NCI-H2081 treated with DMSO at 0.1 percent for 48 hours (cell line): ENCODE measurements around the gene HSPBAP1.
"Not testable (repeated sequence)": the region's sequence is repeated elsewhere in the genome, so short reads cannot be mapped to it uniquely, and the experiment has no call there.

Experiments
- DNase-seq: peaks from one replicate; lab custom pipeline; 2025; lab: John Stamatoyannopoulos, UW

Gene HSPBAP1

GRCh38 chr3:122739172-122739571 is 54.5 kb downstream of the HSPBAP1 start:
- DNase-seq, result no peak

DNA sequence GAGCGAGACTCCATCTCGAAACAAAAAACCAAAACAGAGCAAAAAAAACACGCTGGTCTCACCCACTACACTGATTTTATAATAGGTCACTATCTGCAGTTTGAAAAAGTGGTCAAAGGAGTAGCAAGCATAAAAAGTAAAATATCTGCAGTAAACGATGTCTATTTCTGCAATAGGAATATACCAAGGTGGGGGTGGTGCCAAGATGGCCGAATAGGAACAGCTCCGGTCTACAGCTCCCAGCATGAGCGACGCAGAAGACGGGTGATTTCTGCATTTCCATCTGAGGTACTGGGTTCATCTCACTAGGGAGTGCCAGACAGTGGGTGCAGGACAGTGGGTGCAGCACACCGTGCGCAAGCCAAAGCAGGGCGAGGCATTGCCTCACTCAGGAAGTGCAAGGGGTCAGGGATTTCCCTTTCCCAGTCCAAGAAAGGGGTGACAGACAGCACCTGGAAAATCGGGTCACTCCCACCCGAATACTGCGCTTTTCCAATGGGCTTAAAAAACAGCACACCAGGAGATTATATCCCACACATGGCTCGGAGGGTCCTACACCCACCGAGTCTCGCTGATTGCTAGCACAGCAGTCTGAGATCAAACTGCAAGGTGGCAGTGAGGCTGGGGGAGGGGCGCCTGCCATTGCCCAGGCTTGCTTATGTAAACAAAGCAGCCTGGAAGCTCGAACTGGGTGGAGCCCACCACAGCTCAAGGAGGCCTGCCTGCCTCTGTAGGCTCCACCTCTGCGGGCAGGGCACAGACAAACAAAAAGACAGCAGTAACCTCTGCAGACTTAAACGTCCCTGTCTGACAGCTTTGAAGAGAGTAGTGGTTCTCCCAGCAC is 60.7 kb downstream of the HSPBAP1 start:
- DNase-seq, result not testable (repeated sequence)

- no peak for DNase-seq
Measured at GRCh38 chr3:122730240-122730639, 63.4 kb downstream of the HSPBAP1 start.

- no peak for DNase-seq
Measured at GRCh38 chr3:122728756-122729514, 64.7 kb downstream of the HSPBAP1 start.

DNA sequence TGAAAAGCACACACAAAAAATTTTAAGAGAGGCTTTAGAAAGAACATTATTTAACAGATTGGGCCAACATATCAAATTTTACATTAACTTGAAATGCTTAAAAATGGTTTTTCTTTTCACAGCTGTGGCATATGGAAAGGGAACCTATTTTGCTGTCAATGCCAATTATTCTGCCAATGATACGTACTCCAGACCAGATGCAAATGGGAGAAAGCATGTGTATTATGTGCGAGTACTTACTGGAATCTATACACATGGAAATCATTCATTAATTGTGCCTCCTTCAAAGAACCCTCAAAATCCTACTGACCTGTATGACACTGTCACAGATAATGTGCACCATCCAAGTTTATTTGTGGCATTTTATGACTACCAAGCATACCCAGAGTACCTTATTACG is 65.4 kb downstream of the HSPBAP1 start:
- no peak for DNase-seq

- DNase-seq, result no peak
Measured at GRCh38 chr3:122727766-122728165, 65.9 kb downstream of the HSPBAP1 start.

DNA sequence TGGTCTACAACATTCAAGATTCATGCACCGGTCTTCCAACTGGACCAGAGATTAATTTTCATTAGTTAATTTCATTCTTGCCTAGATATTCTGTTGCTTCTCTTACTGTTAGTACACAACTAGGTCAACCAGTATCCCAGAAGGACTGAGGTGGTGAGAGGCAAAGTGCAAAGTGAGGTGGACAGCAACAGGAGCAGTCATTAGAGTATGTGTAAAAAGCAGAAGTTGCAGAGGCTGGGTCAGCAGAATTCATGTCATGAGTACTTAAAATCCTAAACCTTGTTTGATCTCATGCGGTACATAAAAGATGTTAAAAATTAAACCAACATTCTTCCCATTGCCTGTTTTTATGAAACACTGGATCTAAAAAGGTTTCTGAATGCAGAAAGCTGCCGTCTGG is 66.3 kb downstream of the HSPBAP1 start:
- DNase-seq, result no peak

DNA sequence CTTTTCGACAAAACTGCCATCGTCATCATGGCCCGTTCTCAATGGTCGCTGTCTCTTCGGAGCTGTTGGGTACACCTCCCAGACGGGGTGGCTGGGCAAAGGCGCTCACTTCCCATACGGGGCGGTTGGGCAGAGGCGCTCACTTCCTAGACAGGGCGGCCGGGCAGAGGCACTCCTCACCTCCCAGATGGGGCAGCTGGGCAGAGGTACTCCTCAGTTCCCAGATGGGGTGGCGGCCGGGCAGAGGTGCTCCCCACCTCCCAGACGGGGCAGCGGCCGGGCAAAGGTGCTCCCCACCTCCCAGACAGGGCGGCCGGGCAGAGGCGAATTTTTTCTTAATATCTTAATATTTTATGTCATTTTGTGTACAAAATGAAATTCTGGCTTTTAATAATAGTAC is 68.5 kb downstream of the HSPBAP1 start:
- no peak for DNase-seq

DNA sequence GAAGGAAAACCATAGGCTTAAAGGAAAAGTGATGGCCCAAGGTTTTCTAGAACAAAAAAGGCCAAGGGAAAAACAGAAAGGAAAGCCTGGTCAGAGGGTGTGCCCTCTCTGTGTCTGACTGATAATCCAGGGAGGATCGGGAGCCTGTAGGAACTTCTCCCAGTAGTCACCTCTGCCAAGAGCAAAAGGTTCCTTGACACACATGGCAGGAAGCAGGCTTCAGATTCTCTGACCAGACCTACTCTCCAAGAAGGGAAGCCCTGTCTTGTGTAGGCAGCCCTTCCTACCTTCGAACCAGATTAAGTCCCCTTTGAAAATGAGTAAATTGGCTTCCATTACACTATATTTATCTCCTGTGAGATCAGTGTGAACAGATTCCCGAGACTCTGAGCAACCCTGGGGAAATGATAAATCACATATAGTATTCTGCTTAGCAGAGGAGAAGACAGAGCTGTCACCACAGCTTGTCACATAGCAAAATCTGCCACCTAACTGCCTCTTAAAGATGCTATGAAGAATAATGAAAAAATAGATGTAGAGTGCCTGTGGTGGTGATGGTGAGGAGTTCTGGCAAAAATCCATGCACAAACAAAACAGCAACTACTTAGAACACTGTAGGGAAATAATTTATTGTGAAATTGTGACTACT is 74.2 kb downstream of the HSPBAP1 start:
- DNase-seq, result no peak

DNA sequence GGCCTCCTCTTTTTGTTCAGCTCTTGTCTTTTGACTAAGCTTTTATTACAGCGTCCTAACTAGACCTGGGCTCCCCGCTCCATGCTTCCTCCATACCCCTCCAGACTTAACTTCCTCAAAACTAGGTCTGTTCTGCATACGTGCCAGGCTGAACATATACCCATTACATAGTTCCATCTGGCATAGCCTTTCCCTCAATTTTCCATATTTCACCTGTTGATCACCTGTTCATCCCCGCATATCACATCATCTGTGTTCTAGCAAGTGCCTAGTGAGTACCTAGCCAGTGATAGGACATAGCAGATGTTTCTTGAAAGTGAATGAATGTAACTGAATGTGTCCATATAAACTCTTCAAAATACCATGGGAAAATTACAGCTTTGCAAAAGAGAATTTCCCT is 77.0 kb downstream of the HSPBAP1 start:
- DNase-seq, result no peak

GRCh38 chr3:122714273-122714672 is 79.4 kb downstream of the HSPBAP1 start:
- no peak for DNase-seq

DNA sequence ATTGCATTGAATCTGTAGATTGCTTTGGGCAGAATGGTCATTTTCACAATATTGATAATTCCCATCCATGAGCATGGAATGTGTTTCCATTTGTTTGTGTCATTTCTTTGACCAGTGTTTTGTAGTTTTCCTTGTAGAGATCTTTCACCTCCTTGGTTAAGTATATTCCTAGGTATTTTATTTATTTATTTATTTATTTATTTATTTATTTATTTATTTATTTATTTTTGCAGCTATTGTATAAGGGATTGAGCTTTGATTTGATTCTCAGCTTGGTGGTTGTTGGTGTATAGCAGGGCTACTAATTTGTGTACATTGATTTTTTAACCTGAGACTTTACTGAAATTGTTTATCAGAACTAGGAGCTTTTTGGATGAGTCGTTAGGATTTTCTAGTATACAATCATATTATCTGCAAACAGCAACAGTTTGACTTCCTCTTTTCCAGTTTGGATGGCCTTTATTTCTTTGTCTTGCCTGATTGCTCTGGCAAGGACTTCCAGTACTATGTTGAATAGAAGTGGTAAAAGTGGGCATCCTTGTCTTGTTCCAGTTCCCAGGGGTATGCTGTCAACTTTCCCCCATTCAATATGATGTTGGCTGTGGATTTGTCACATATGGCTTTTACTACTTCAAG is 82.9 kb downstream of the HSPBAP1 start:
- DNase-seq, result not testable (repeated sequence)

DNA sequence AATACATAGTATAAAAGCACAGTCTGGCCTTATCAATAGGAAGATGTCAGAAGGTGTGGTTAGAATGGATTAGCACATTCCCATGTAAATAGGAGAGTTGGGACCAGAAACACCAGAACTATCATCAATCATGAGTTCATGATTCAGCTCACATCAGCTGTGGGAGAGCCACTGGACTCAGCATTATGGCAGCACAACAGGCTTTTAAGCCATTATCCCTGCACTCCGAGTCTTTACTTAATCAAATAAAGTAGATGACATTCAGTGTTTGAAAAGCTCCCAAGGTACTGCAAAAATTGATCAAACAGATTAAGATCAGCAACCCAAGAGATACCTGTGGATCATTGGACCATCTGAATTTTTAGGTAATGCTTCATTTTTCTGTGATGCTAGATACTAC is 88.3 kb downstream of the HSPBAP1 start:
- DNase-seq, result no peak

DNA sequence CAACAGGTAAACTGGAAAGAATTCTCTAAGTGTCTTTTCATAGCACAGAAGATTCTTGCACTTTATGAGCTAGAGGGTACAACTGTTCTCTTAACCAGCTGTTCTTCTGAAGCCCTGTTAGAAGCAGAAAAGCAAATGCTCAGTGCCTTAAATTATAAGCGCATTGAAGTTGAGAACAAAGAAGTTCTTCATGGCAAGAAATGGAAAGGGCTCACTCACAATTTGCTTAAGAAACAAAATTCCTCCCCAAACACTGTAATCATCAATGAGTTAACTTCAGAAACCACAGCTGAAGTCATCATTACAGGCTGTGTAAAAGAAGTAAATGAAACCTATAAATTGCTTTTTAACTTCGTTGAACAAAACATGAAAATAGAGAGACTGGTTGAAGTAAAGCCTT is 93.4 kb downstream of the HSPBAP1 start:
- DNase-seq, result no peak

DNA sequence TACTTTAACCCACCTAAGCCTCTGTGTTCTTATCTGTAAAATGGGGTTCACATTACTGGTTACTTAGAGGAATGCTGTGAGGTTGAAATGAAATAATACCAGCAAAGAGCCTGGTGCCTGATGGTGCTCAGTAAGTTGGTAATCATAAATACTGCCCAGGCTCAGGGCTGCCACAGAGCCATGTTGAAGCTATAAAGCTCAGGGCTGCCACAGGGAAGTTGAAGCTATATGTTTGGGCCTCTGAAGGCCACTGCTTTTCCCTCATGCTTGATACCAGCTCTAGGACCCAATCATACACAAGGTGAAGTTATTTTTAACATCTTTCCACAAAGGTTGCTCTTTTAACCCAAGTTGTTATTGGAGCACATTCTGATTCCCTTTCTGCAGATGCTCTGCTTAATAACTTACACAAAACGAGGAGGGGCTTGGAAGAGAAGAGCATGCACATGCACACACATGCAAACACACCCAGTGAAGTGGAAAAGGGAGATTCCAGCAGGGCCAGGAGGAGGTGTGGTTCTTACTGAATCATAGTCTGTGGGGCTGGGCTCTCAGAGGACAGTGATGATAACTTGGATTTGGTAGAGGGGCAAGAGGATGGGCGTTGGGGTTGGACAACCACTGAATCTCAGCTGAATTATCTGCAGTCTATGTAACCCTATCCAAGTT is 95.5 kb downstream of the HSPBAP1 start:
- no peak for DNase-seq

DNA sequence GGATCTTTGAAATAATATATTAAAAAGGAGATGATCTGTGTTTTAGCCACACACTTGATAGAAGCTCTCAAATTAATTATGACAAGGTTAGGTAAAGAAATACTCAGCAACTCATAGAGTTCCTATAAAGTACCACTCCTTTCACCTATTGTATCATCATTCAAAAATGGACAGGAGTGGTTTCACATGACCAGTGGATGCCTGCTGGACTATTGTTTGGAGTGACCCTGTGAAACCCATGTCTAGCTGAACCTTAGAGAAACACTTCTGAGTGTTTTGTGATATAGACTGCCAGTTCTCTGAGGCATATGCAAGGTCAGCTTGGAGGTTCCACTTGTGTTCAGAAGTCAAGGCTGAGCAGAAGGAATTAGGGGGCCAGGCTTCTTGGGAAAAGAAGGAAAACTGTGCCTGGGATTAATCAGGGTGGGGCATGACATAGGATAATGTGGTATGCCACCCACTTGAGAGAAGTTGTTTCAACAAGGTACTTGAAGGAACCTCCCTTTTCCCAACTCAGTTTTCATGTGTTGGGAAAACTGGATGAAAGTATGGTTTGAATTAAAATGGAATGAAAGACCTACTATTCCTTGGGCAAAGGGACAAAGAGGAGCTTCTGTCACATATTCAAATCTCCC is 97.6 kb downstream of the HSPBAP1 start:
- DNase-seq, result no peak

DNA sequence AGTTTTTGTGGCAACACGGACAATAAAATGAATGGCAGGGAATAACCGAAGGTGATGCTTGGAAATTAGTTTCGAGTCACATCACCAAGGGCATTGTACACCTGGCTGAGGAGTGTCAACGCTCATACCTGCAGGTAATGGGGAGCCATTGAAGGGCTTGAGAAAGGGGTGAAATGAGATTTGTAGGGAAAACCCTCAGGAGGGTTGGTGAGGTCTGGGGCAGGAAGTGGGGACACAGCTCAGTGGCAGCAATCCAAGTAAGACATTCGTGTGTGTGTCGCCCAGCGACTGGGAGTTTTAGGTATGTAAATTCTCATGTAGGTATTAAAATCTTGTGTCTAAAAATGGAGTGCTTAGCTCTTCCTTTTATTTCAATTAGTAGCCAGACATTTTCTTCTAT is 98.7 kb downstream of the HSPBAP1 start:
- no peak for DNase-seq

DNA sequence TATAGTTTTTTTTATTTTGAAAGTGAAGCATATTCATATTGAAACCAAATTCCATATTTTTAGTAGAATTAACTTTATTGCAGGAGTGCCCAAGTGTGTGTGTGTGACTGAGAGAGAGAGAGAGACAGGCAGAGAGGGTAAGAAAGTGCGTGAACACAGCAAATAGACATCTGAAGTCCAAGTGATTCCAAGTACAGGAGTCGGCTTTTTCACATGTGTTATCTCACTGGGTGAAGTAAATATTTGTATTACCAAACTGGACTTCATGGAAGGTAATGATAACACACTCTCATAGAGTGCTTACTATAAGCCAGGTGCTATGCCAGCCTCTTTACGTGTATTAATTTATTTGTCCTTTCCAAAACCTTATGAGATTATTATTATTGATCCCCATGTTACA is 101.0 kb downstream of the HSPBAP1 start:
- no peak for DNase-seq

DNA sequence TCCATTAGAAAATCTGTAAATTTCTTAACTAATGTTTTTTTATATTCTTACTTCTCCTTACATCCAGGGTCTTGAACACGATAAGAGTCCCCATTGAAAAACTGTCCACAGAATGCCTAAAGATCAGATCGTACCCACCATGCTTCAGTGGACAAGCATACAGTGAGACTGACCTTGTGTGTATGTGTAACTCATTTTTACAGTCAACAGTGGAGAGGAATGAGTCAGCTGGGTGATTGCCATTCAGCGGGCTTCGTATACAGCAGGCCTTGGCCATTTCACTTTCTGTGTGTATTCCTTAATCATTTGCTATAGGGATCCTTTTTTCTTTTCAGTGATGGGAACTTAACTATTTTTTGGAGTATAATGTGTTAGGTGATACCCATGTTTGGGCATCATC is 102.4 kb downstream of the HSPBAP1 start:
- DNase-seq, result no peak

DNA sequence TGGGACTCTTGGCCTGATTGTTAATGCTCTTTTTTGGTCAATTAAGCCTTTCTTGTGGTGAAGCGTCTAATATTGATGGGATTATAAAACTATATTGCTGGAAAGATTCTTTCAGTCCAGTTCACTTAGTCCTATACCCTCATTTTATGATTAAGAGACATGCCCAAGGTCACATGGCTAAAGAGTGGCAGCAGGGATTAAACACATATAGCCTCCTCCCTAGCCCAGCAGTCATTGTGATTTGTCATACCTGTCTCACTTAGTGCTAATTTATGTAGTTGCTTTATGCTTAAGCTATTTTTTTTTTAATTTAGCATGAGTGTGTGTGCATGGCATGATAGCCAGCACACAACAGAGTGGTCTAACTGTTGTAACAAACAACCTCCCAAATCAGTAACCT is 103.5 kb downstream of the HSPBAP1 start:
- DNase-seq, result no peak
